GM19463 (cell line): ENCODE results near the gene ITPRIPL1.
"Not testable (repeated sequence)": the region's sequence is repeated elsewhere in the genome, so short reads cannot be mapped to it uniquely, and the experiment has no call there.

Experiments
- ATAC-seq: cut with Tn5 transposase; IDR thresholded peaks from one replicate; pipeline ENCODE4 v1.9.1; 2021; ENCODE audit warnings: mild to moderate bottlenecking, moderate library complexity; ENCODE audit not compliant: unreplicated experiment

Gene ITPRIPL1, protein sequence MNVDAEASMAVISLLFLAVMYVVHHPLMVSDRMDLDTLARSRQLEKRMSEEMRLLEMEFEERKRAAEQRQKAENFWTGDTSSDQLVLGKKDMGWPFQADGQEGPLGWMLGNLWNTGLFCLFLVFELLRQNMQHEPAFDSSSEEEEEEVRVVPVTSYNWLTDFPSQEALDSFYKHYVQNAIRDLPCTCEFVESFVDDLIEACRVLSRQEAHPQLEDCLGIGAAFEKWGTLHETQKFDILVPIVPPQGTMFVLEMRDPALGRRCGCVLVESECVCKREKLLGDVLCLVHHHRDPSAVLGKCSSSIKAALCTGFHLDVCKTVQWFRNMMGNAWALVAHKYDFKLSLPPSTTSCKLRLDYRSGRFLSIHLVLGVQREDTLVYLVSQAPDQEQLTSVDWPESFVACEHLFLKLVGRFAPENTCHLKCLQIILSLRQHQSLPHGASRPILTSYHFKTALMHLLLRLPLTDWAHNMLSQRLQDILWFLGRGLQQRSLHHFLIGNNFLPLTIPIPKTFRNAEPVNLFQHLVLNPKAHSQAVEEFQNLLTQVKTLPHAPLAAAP

DNA sequence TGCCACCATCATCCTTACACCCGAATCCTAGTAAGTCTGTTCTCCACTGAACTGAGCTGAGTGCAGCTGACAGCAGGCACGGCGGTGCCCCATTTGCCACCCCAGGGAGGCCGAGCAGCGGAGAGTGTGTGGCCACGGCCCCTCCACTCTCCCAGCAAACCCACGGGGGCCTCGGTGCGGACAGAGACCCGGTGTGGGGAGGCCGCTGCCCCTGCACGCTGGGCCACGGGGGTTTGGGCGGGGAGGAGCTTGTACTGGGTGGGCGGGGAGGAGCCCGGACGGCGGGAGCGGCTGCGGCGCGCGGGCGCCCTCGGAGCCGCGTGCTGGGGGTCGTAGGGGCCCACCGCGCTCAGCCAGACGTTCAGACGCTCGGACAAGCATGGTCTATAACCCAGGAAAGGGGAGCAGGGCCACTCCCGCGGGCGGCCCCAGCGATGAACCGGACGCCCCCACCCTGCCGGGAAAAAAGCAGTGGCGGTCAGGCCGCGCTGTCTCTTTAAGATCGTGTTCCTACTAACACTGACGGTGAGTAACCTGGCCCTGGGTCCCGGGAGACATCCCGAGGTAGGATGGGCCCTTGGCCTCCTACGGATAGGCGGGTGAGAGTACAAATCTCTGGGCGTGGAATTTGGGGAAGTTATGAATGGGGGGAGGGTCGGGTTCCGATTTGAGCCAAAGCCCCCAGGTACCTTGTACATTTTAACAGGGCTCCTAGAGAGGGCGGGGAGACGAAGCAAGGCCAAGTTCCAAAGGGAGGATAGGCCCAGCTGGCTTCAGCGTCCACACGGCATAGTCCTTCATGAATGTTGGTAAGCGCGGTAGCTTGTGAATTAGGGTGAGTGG is at the start of gene ITPRIPL1:
TSS of gene ITPRIPL1 (plus strand) at position 277 of the 843 bp plus-strand sequence. CDS start at position 800, 523 bp downstream.
- ATAC-seq = no peak

DNA sequence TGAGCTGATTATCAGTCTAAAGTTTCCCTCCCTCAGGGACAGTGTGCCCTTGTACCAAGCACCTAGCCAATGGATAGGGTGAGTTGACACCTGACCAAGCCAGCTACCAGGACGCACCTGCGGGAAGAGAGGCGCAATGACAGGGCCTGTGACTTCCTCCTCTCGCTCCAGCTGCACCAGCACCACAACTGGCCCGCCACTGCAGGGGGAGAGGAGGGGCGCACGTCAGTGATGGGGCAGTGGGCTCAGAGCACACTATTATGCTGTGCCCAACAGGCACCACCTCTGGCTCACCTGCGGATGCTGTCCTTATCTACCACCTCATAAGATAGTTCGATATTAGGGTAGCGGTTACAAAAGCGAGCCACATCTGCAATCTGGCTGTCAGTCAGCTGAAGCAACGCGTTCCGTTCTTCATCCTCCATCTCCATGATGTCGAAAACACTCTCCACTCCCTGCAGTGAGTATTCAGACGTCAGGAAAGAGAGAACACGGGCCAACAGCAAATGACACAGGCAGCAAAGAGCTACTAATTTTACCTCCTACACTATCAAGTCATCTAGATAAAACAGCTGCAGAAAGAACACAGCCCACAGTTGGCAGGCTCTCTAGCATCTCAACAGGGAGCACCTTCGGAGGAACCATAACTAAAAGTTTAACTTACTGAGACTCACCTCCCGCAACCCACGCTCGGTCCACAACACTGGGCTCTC is 48.2 kb upstream of the ITPRIPL1 start:
- ATAC-seq = no peak

DNA sequence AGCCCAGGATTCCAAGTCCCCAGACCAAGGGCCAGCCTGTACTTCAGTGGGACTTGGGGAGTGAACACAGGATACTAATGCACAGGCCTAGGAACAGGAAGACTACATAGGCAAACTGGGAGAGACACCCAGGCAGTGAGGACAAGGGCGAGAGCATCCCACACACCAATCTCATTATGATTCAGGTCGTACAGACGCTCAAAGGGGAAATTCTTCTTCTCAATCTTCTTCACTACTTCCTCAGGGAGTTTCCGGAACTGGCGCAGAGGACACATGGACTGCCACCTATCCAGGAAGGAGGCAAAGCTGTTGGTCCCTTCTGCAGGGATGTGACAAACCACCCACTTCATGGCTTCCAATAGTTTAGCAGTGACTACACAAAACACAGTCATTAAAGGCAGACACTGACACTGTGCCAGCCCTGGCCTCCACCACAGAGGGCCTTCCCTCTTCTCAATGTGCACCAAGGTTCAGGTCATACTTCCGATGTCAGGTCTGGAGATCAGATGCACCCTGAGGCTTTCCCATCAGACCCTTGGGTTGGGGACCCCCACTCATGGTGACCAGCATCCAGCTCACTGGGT is 37.8 kb upstream of the ITPRIPL1 start:
- no peak for ATAC-seq

DNA sequence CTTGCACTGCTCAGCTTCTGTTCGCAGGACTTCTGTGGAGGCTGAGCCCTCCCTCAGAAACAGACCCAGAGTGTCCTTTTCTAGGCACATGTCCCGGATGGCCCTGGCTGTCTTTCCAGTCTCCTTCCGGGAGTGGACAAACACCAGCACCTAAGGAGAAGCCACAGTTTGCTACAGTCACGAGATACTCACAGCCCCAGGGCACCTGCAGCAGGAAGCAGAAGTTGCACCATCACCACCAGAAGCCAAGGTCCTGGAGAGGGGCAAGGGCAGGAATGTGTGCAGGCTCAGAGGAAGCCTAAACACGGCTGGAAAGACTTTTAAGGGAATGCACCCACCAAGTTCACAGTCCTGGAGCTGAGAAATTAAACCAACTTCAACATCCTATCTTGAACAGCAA is 33.4 kb upstream of the ITPRIPL1 start:
- no peak for ATAC-seq

DNA sequence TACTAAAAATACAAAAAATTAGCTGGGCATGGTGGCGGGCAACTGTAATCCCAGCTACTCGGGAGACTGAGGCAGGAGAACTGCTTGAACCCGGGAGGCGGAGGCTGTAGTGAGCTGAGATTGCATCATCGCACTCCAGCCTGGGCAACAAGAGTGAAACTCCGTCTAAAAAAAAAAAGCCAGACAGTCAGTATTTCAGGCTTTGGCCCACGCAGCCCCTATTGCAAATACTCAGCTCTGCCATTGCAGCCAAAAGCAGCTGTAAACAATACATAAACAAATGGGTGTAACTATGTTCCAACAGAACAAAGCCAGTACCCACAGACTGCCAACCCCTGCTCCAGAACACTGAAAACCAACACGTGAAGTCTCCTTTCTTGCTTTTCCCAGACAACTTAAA is 30.8 kb upstream of the ITPRIPL1 start:
- ATAC-seq = not testable (repeated sequence)

DNA sequence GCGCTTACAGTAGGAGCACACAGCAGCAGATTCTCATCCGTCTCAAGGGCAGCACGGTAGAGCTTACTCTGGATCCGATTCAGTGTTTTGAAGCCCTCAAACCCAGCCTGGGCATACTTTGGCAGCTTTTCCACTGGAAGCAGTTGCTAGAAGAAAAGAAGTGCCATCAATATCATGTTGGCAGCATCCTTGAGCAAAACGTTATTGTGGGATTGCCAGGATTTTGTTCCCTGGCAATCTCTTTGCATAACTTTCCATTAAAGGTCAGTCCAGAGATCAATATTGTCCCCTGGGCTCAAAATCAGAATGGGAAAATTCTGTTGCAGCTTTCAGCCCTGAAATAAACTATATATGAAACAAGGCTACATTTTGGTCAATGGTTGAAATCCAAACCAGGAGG is 28.2 kb upstream of the ITPRIPL1 start:
- ATAC-seq = no peak

DNA sequence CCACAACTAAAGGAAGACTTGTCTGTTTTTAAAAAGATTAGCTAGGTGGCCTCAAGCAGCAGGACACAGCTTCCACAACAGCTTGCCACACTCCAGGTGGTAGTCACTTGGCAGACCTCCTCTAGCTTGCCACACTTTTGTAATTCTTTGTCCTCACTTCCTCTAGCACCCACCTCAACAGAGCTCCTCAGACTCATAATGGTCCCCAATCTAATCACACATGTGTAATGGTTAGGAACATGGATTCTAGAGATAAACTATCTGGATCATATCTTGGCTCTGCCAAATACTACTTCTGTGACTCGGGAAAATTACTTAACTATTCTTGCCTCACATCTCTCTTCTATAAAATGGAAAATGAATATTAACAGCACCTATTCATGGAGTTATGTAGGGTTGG is 23.3 kb upstream of the ITPRIPL1 start:
- no peak for ATAC-seq

- ATAC-seq = no peak
Measured at GRCh38 chr2:96304606-96305005, 20.5 kb upstream of the ITPRIPL1 start.

DNA sequence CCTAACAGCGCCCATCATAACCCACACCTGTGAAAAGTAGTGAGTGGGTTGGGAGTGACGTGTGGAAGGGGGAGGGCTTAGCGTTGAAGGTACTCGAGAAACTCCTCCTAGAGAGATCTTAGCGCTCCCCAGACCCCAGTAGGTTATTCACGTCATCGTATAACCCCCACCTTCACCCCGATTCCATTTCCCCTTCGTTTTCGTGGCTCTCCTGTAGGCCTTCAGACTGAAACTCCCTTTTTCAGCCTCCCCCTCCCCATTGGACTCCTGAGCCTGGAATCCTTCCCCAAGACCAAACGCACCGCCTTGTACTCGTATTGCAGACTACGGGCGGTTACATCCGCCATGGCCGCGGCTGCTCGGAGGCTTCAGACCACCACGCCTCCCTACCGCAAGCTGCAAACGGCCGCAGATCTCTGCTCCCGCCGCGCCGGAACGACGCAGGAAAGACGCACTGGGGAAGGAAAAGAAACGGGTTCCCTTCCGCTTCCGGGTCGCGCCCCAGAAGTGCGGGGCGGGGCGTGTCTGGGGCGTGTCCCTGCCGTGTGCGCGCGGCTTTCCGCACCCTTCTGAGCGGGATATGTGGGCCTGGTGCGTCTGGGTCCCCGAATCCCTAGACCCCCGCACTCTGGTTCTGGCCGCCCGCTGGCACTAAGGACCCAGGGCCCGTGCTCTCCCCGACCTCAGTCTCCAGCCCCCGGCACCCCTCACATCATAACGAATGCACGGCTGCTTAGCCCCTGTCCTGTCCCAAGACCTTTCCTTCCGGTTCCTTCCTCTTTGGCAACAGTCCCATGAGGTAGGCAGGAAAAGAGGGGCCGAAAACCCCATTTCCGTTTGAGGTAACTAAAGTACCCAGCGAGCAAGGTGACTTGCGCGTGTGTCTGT is 19.8 kb upstream of the ITPRIPL1 start, which contains the start of gene SNRNP200:
TSS of gene SNRNP200 (minus strand) at position 456 of the 888 bp plus-strand sequence. CDS start at position 347, 109 bp downstream.
- ATAC-seq = peak; percentile 97

DNA sequence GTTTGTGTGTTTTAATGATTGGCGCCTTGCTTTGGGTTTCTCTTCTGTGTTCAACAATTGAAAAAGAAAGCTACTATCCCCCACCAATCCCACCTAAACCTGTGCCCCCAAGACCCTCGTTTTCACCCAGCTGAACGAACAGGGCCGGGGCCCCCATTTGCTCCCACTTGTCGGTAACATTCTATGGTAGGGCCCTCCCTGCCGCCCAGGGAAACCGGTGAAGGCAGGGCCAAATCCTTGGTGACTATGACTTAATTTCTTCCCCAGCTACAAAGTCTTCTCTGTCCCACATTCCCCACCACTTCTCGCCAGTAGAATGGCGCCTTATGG is 19.2 kb upstream of the ITPRIPL1 start:
- no peak for ATAC-seq

- no peak for ATAC-seq
Measured at GRCh38 chr2:96306370-96306769, 18.7 kb upstream of the ITPRIPL1 start.

GRCh38 chr2:96308248-96308647 is 16.9 kb upstream of the ITPRIPL1 start:
- no peak for ATAC-seq

DNA sequence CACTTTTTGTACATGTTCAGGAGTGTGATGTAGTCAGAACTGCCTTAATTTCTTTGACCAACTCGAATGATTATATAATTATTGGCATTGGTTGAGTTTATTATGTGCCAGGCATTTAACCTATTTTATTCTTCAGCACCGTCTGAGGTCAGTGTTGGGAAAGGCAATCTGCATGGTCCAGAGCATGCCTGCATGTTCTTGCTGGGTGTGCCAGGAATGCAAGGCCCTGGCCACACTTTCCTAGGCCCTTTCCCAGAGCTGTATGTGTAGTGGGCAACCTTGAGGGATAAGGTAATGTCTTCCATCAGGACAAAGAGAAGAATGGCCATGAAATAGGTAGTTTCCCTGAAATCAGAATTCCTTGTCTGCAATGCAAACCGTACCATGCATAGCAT is 10.1 kb upstream of the ITPRIPL1 start:
- ATAC-seq = no peak

- peak; percentile 61 for ATAC-seq
Measured at GRCh38 chr2:96315400-96316071, 9.6 kb upstream of the ITPRIPL1 start.

DNA sequence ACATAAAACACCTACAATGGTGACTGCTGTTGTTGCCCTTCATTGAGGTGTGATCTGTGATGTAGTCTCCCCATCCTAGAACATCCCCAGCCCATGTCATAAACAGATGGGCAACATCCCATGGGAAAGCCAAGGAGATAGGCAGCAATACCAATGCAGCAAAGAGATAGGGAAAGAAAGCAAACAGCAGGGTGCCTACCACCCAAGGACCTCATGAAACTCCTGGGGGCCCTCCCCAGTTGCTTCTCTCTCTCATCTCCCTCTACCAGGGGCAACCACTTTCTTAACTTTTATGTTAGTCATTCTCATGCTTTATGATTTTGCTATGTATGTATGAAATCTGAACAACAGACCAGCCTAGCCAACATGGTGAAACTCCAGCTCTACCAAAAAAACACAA is 8.1 kb upstream of the ITPRIPL1 start:
- ATAC-seq = no peak

DNA sequence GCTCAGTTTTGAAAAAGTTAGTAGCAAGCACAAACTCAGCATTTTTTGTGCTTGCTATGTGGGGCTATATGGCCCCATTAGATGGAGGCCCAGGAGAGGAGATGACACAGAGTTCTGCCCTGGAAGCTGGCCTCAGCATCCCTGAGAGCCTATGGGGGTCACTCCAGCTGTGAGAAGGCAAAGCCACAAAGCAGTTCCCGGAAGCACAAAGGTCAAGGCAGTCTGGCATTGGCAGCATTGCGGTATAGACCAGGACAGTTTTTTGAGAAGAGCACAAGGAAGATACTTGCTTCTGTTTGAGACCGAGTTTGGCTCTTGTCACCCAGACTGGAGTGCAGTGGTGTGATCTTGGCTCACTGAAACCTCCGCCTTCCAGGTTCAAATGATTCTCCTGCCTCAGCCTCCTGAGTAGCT is 7.5 kb upstream of the ITPRIPL1 start:
- ATAC-seq = no peak

DNA sequence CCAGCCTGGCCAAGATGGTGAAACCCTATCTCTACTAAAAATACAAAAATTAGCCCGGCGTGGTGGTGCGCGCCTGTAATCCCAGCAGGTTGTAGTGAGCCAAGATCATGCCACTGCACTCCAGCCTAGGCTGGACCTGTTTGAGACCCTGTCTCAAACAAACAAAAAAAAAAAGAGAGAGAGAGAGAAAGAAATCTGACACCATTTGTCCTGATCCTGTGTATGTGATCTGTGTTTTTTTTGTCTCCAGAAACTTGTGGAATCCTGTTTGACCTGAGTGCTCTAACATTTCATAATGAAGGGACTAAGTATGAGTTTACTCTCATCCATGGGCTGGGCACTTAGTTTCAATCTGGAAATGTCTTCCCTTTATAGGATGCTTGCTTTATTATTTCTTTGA is 6.4 kb upstream of the ITPRIPL1 start:
- no peak for ATAC-seq

DNA sequence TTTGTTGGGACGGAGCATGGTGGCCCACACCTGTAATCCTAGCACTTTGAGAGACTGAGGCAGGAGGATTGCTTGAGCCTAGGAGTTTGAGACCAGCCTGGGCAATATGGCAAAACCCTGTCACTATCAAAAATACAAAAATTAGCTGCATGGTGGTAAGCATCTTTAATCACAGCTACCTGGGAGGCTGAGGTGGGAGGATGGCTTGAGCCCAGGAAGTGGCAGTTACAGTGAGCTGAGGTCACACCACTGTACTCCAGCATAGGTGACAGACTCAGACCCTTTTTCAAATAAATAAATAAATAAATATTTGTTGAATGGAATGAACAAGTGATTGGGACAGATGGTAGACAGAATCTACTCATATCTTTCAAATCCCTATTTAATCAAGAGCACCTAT is 5.7 kb upstream of the ITPRIPL1 start:
- ATAC-seq = no peak

DNA sequence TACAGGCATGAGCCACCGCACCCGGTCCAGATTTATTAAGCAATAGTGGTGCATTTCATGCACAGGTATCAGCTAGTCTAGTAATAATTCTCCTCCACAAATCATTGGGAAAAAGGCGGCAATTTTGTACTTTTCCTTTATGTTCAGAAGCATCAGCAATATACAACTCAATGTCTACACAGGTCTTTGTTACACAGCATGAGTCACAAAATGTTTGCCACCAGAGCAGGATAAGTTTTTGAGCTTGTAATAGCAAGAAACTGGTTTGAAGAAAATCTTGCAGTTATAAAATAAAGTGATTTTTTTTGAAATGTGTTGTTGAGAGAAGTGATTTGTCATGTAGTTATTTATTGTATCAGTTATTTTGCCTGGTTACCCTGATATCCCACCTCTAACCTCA is 4.8 kb upstream of the ITPRIPL1 start:
- ATAC-seq = no peak
